GM18861 (cell line): ENCODE results near the gene NCR2.

Experiments used
- ATAC-seq: cut with Tn5 transposase; IDR thresholded peaks from one replicate; pipeline ENCODE4 v1.9.1; 2021; ENCODE audit not compliant: unreplicated experiment

Gene NCR2

GRCh38 chr6:41396335-41396734 is 60.9 kb downstream of the NCR2 start:
- ATAC-seq, result no peak

DNA sequence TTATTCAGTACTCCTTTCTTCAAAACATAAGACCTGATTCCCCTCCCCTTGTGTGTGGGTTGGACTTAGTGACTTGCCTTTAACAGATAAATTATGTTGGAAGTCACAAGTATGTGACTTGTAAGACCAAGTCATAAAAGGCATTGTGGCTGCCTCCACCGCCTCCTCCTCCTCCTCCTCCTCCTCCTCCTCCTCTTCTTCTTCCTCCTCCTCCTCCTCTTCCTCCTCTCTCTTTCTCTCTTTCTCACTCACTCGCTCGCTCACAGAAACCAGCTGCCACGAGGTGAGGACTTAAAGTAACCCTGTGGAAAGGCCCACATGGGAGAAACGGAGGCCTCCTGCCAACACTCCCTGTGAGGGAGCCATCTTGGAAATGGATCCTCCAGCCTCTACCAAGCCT is 64.0 kb downstream of the NCR2 start:
- ATAC-seq, result no peak
